ENCODE results near the gene FAM111A. TPM values are rescaled to one million over a fixed set of nuclear protein-coding genes. Genes with fewer than 3 reads are reported as not detected.

The FAM111A gene
- total RNA-seq, 1 experiment from 2014 or later = 25.5 TPM

- Histone ChIP-seq H3K36me3 (no peaks in the 10 kb centered on the region), H3K9me3 (replicated peaks) (no peaks in the 10 kb centered on the region), H3K27me3 (no peaks in the 10 kb centered on the region), H3K4me1 (0 out of 2 replicates have a peak, but pooled peaks cover 3% of the 10 kb centered on the region), H3K4me3 (no peak overlapping the region), H3K27ac (no peak overlapping the region)
- peak; percentile 26 to 75 for DNase-seq
Measured at GRCh38 chr11:59158206-59159068, 15.8 kb downstream of the FAM111A start.

DNA sequence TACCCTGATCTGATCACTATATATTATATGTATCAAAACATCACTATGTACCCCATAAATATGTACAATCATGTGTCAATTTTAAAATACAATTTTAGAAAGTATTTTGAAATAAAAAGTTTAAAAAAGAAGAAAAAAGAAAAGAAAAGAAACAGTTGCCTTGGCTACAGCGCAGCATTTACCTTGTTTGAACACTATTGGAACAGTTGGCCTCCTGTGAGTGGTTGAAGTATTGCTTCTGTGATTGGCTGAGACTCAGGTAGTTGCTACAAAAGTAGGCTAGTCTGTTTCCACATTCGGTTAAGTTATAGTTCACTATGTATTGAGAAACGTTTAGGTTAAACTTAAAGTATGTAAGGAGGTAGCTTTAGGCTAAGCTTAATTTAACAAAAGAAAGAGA lies 21.4 kb downstream of the FAM111A start:
- no peaks in the 10 kb centered on the region for H3K36me3 ChIP-seq
- no peak for DNase-seq
- no peaks in the 10 kb centered on the region for H3K9me3 ChIP-seq (replicated peaks)
- no peaks in the 10 kb centered on the region for H3K27me3 ChIP-seq
- no peaks in the 10 kb centered on the region for H3K4me1 ChIP-seq
- H3K27ac ChIP-seq = no peak overlapping the region
- H3K4me3 ChIP-seq = no peak overlapping the region

DNA sequence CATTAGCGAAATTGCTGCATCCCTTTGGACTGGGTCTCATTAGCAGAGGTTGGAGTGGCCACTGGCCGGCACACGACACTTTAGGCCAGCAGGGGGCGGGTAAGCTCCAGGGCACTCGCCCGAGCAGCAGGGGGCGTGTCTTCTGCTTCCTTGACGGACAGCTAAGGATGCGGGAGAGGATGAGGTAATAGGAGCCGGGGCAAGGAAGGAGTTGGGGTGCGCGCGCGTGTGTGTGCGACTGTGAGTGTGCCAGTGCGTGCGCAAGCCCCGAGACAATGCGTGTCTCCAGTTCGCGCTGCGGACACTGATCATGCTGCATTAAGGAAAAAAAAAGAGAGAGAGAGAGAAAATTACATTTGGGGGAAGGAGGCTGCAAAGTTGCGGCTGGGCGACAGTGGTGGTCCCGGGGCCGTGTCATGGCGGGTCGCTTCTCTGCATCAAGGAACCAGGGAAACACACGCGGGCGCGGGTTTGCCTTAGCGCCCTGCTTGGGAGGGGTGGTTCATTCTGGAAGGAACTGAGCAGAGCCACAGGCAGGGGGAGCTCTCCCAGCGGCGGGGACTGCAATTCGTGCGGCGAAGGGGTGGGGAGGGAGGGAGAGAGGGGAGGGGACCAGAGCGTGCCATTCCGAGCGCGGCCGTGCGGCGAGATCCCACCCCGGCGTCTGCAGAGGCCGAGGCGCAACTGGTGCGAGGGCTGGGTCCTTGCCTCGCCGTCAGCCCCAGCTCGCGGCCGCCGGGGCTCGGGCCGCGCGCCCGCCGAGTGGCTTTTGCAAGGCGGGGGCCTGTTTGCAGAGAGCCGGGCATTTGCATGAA lies 29.1 kb downstream of the FAM111A start, which contains the start of gene DTX4:
Gene DTX4 (plus strand): TSS at position 625 of the 815 bp plus-strand sequence. CDS start 464 bp downstream, outside the sequence.
- H3K36me3 ChIP-seq = peaks cover 3% of the 10 kb centered on the region; the same call in 1 of the 2 replicates
- peaks cover 18% of the 10 kb centered on the region for H3K4me1 ChIP-seq
- peak; percentile 93 for DNase-seq
- no peaks in the 10 kb centered on the region for H3K27me3 ChIP-seq
- H3K9me3 ChIP-seq (replicated peaks) = no peaks in the 10 kb centered on the region
- H3K27ac ChIP-seq = peak within 1 kb of the TSS; percentile 99
- peak within 1 kb of the TSS; percentile 74 for H3K4me3 ChIP-seq

DNA sequence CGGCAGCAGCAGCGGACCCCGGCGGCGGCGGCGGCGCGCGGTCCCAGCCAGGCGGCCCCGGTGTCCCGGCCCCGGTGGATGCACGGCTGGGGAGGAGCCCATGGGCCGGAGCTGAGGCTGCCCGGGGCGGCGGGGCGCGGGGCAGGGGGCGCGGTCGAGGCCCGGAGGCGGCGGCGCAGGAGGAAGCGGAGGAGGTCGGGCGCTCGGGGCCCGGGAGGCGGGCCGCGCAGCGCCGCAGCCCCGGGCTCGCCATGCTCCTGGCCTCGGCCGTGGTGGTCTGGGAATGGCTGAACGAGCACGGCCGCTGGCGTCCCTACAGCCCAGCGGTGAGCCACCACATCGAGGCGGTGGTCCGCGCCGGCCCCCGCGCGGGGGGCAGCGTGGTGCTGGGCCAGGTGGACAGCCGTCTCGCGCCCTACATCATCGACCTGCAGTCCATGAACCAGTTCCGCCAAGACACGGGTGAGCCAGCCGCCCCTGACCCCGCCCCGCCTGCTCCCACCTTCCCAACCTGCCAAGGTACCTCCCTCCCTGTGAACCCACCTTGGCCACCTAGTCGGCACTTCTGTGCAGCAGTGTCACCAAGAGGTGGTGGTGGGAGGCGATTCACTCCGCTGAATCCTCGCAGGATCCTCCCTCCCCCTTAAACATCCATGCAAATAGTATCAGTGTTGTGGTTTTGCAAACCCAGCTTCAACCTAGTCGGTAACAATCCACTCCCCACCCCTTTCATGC lies 29.9 kb downstream of the FAM111A start:
- Histone ChIP-seq H3K27me3 (no peaks in the 10 kb centered on the region), H3K36me3 (peaks cover 4% of the 10 kb centered on the region; the same call in 1 of the 2 replicates), H3K4me1 (peaks cover 18% of the 10 kb centered on the region), H3K27ac (peak overlapping the region; percentile 99), H3K4me3 (peak overlapping the region; percentile 74), H3K9me3 (replicated peaks) (no peaks in the 10 kb centered on the region)
- peak in 1 of 2 experiments; percentile 32 for DNase-seq

GRCh38 chr11:59173080-59173963 lies 30.7 kb downstream of the FAM111A start:
- H3K27me3 ChIP-seq = no peaks in the 10 kb centered on the region
- peaks cover 18% of the 10 kb centered on the region for H3K4me1 ChIP-seq
- peaks cover 11% of the 10 kb centered on the region; the same call in 1 of the 2 replicates for H3K36me3 ChIP-seq
- peak overlapping the region; percentile 99 for H3K27ac ChIP-seq
- DNase-seq = peak; percentile 52 to 63
- no peaks in the 10 kb centered on the region for H3K9me3 ChIP-seq (replicated peaks)
- H3K4me3 ChIP-seq = peak overlapping the region; percentile 74

DNA sequence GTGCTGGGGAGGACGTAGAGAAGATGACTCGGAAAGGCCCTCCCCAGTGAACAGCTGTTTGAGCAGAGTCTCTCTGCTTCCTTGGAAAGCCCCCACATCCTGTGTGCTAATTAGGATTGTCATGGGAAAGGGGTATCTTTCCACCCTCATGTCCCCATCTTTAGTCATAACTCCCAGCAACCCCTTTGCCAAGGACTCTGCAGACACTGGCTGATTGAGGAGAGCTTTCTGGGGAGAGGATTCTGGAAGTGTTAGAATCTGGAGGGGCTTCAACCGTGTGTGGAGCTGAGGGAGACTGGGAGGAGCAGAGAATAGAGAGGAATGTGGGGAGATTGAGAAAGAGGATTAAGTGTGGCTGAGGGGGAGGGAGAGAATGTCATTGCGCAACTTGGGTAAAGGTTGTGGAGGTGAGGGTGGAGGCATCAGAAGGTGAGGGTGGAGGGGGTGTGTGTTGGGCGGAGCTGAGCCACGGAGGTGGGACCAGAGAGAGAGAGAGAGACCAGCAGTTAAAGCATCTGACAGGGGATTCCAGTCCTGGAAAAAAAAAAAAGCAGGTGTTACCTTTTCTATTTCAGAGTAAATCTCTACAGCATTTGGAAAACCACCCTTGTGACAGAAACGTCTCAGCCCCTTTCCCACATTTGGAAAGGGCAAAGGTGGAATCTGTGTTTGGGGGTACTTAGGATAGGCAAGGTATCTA lies 31.5 kb downstream of the FAM111A start:
- Histone ChIP-seq H3K4me3 (peak overlapping the region; percentile 74), H3K27ac (peak overlapping the region; percentile 99), H3K4me1 (peaks cover 18% of the 10 kb centered on the region), H3K9me3 (replicated peaks) (0 out of 2 replicates have a peak, but pooled peaks cover 4% of the 10 kb centered on the region), H3K36me3 (peaks cover 19% of the 10 kb centered on the region; the same call in 1 of the 2 replicates), H3K27me3 (no peaks in the 10 kb centered on the region)
- DNase-seq = peak; percentile 85 to 93

DNA sequence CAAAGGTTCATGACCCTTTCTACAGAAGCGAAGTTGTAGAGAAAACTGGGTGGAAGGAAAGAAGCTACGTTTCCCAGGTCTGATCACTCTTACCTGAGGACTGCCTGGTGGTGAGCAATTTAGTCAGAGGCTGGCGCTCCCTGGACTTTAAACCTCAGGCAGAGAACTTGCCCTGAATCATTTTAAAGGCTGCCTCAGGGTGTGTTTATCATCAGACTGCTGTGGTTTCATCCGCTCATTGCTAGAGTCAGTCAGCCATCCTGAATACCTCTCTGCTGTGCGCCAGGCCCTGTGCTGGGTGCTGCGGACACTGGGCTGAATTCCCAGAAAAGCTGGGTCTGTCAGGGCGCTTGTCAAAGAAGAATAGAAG lies 32.0 kb downstream of the FAM111A start:
- Histone ChIP-seq H3K9me3 (replicated peaks) (0 out of 2 replicates have a peak, but pooled peaks cover 4% of the 10 kb centered on the region), H3K4me1 (peaks cover 18% of the 10 kb centered on the region), H3K27me3 (no peaks in the 10 kb centered on the region), H3K36me3 (peaks cover 22% of the 10 kb centered on the region; the same call in 1 of the 2 replicates), H3K4me3 (peak overlapping the region; percentile 74), H3K27ac (peak overlapping the region; percentile 99)
- peak; percentile 20 to 53 for DNase-seq

GRCh38 chr11:59175091-59175501 lies 32.4 kb downstream of the FAM111A start:
- DNase-seq = peak; percentile 43 to 51

GRCh38 chr11:59176330-59176729 lies 33.7 kb downstream of the FAM111A start:
- no peak for DNase-seq
- 0 out of 2 replicates have a peak, but pooled peaks cover 4% of the 10 kb centered on the region for H3K9me3 ChIP-seq (replicated peaks)
- H3K27me3 ChIP-seq = no peaks in the 10 kb centered on the region
- peaks cover 18% of the 10 kb centered on the region for H3K4me1 ChIP-seq
- no peak overlapping the region for H3K4me3 ChIP-seq
- H3K36me3 ChIP-seq = peaks cover 26% of the 10 kb centered on the region; the same call in 1 of the 2 replicates
- H3K27ac ChIP-seq = no peak overlapping the region

More at GRCh38 chr11:59175091-59175501, 32.4 kb downstream of the FAM111A start:
- peak overlapping the region; percentile 99 for H3K27ac ChIP-seq
- H3K4me3 ChIP-seq = peak overlapping the region; percentile 74; the same call in 1 of the 2 replicates
- H3K36me3 ChIP-seq = peaks cover 22% of the 10 kb centered on the region; the same call in 1 of the 2 replicates
- H3K9me3 ChIP-seq (replicated peaks) = 0 out of 2 replicates have a peak, but pooled peaks cover 4% of the 10 kb centered on the region
- peaks cover 18% of the 10 kb centered on the region for H3K4me1 ChIP-seq
- no peaks in the 10 kb centered on the region for H3K27me3 ChIP-seq

GRCh38 chr11:59178402-59178801 lies 35.7 kb downstream of the FAM111A start:
- Histone ChIP-seq H3K9me3 (replicated peaks) (0 out of 2 replicates have a peak, but pooled peaks cover 4% of the 10 kb centered on the region), H3K4me3 (no peak overlapping the region), H3K36me3 (peaks cover 42% of the 10 kb centered on the region), H3K4me1 (peaks cover 18% of the 10 kb centered on the region), H3K27ac (no peak overlapping the region), H3K27me3 (no peaks in the 10 kb centered on the region)
- DNase-seq = no peak

DNA sequence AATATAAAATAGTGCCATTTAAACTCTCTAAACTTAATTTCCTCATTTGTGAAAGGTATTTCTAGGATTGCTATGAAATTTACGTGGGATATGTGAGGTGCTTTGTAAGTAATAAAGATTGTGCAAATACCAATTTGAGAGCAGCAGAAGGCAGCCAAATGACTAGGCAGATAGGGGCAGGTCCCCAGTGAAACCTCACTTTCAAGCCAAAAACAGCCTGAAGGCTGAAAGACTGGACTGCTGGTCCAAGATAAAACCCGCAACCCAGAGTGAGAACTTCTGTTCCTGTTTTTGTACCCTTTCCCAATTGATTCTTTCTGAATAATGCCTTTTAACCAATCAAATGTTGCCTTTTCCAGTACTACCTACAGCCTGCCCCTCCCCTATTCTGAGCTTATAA lies 36.5 kb downstream of the FAM111A start:
- H3K27ac ChIP-seq = no peak overlapping the region
- peaks cover 18% of the 10 kb centered on the region for H3K4me1 ChIP-seq
- no peak overlapping the region for H3K4me3 ChIP-seq
- peaks cover 49% of the 10 kb centered on the region for H3K36me3 ChIP-seq
- 0 out of 2 replicates have a peak, but pooled peaks cover 4% of the 10 kb centered on the region for H3K9me3 ChIP-seq (replicated peaks)
- no peak for DNase-seq
- H3K27me3 ChIP-seq = no peaks in the 10 kb centered on the region

GRCh38 chr11:59180168-59180776 lies 37.6 kb downstream of the FAM111A start:
- H3K9me3 ChIP-seq (replicated peaks) = 0 out of 2 replicates have a peak, but pooled peaks cover 4% of the 10 kb centered on the region
- H3K36me3 ChIP-seq = peaks cover 54% of the 10 kb centered on the region
- no peak overlapping the region for H3K27ac ChIP-seq
- H3K27me3 ChIP-seq = no peaks in the 10 kb centered on the region
- no peak for DNase-seq
- no peak overlapping the region for H3K4me3 ChIP-seq
- peaks cover 9% of the 10 kb centered on the region for H3K4me1 ChIP-seq
